Activated CD4-positive, alpha-beta T cell treated with anti-CD3 and anti-CD28 coated beads, Interleukin-2, Interleukin-6, amounts not matched to agents 100 ng/mL and 50 ng/mL, durations not matched to agents 16 hours and 8 hours (primary cell): ENCODE data around the gene B3GAT3.
"Not testable (repeated sequence)": the region's sequence is repeated elsewhere in the genome, so short reads cannot be mapped to it uniquely, and the experiment has no call there.

Experiments used
- DNase-seq: peaks from one replicate; pipeline ENCODE4 v3.0.0-alpha.2; 2020

B3GAT3 gene

DNA sequence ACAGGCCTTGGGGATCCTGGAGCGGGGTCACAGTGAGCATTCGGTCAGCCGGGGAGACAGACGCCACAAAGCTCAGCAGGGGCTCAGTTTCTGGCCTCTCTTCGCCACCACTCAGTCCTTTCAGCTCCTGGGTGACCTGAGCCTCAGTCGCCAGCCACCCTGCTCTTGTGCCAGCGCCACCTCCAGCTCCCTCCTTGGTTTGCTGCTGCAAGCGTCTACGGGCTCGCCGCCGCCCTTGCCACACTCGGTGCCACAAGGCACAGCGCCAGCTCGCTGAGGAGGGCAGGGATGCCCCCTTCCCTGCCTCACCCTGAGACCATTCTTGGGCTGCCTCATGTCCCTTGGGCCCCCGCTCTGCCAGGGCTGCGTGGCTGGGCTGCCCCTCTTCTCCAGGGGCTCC is 46.6 kb downstream of the B3GAT3 start:
- no peak for DNase-seq

DNA sequence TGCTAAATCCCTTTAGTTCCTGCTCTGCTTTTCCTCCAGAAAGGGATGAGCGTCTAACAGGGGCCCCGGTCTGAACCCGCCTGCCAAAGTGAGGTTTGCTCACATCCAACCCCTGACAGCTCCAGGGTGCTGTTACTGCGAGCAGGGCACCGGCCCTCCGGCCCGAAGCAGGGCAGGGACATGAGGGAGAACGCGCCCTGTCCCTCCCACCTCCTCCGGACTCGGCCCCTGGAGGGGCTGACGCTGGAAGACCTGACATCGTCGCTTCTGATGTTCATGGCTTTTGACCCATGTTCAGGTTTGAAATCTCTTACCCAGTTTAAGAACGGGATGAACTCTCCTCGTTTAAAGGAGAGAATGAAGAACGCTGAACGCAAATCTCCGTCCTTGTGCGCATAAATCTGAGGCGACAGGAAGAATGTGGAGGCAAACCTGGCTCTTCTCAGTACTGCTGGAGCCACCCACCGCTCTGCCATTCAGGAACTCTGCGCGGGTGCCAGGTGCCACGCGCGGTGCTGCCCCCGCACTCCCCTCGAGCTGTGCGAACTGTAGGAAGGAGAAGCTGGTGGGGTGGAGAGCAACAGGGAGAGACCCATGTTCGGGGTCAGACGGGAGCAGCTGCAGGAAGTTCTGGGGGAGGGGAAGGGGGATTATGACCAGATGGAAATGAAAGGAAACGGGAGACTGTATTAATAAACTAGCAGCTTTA is 47.3 kb downstream of the B3GAT3 start:
- peak; percentile 40 for DNase-seq

DNA sequence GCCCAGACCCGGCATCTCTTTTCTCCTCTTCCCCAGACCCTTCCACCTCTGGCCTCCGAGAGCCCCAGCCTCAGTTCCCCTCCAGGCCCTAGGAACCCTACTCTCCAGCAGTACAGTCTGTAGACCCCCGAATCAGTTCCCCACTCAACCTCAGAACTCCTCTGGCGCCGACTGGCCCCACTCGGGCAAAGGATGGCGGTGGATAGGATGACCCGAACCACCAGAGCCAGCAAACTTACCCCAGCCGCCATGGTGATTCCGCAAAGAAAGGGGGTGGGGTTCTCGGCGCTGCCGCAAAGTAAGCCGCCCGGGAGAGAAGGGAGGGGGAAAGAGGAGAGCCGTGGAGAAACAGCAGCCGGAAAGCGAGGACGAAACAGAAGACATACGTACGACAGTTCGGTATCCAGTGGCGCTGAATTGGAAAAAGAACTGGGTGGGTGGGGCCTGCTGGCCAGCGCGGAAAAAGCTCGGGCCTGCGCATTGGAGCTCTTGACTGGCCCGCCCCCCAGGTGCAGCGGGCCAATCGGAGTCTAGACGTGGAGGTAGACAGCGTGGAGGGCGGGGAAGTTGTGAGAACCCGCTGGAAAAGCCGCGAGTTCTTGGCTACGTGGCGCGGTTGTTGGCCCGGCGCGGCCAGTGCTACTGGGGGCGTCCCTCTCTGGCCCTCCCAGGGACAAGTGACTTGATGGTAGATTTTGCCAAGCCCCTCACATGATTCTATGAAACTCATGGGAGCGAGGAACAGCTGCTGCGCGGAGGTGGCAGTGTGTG is 48.0 kb downstream of the B3GAT3 start, which contains the start of gene EEF1G:
Gene EEF1G (minus strand): TSS at position 300 of the 771 bp plus-strand sequence. CDS start 49 bp downstream, at position 251.
- peak; percentile 99 for DNase-seq

DNA sequence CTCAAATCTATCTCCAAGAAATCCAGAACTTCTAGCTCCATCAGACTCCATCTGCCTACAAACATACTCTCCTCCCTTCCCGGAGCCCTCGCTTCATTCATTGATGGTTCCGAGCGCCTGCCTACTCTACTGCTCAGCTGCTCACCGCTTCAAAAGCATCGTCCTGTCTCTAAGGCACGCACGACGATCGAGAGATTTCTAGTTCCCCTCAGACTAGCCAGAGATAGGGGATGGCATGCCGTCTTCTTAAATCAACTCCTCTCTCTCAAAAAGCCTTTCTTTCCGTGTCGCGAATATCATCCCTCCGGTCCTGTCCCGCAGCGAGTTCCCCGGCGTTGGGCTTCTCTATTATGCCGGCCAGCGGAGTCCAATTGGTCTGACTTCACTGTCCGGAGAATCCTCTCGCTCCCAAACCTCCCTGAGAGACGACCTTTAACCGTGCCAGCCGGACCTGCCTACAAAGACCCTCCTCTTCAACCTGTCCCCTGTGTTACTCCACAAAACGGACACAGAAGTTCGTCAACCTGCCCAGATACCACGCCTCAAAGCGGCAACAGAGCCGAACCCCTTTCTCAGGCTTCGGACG is 48.7 kb downstream of the B3GAT3 start:
- DNase-seq: peak; percentile 41

- DNase-seq: no peak
These were observed 49.4 kb downstream of the B3GAT3 start for GRCh38 chr11:62572431-62572830.

GRCh38 chr11:62571493-62571892 is 50.3 kb downstream of the B3GAT3 start:
- not testable (repeated sequence) for DNase-seq

DNA sequence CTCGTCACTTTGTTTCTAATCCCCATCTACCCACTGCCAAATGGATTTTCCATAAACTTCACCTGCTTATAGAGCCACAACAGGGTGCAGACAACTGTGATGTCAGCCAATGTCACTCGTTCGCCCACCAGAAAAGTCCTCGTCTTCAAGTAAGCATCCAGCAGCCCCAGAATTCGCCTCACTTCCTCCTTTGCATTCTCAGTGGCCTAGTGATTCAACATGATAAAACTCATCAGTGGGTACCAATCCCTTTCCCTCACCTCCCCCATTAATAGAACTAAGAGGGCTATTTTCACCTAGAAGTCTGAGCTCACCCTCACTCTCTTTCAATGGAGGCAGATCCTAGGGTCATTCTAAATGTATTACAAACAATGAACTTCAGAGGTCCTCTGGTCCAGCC is 50.9 kb downstream of the B3GAT3 start:
- not testable (repeated sequence) for DNase-seq

- no peak for DNase-seq
These were observed 52.2 kb downstream of the B3GAT3 start for GRCh38 chr11:62569611-62570010.

DNA sequence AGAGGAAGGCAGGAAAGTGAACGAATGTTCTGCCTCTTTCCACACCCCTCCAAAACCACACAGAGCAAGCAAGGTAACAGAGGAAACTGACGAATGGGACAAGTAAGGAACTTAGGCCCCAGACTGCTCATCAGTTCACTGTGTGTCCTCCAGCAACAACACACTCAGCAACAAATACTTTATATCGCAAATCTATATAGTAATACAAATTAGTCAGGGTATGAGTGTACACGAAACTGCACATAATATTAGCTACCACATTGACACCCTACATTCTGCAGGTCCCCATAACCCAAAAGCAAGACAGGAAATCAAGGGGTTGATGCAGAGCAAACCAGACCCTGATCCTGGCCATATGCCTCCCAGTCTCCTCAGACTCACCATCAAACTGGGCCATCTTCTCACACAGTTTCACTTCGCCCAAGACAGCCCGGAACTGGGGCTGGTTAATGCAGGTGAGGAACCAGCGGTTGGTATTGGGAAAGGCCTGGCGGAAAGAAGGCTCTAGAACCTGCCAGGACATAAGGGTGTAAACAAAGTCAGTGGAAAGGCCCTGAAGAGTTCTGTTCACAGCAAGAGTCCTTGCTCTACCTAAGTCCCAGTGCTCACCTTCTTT is 54.7 kb downstream of the B3GAT3 start:
- no peak for DNase-seq

- no peak for DNase-seq
These were observed 55.5 kb downstream of the B3GAT3 start for GRCh38 chr11:62566247-62566646.
